Measurements from ENCODE around the gene GPR142. TPM values are rescaled to one million over a fixed set of nuclear protein-coding genes. Genes with fewer than 3 reads are reported as not detected.

The GPR142 gene
- total RNA-seq, 4 donors from 2014 or later, result 0.67 TPM; not detected in 3

DNA sequence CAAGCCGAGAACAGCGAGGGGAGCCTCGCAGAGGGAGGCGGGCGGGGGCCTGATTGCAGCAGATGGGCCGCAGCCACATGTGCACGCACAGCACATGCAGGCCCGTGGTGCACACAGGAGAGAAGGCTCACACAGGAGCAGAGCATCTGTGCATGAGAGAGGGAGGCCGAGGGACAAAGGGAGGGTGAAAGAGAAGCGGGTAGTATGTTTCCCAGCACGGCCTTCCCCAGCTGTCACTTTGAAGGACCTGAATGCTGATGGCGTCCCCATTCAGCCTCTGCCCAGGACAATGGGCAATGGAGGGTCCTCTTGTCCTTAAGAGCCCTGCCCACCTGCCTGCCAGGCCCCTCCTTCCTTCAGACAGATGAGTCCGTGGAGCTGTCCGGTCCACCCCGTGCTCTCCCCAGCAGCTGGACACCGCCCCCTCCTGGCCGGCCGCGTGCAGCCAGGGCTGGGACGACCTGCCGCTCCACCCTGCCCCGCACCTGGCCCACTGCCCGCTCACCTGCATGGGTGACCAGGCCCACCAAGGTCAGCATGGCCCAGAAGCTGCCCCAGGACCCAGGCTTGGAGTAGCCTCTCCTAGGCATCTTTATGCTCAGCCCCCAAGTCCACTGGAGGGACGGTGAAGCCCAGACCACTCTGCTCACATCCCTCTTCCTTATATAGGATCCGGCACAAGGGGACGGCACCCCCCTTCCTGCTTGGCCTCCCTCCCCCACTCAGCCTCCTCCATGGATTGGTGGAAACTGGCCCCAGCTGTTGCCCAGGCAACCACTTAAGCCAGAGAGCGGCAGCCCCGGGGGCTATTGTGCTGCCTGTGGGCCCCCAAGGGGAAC lies 5.9 kb upstream of the GPR142 start, which contains the start of gene BTBD17:
BTBD17 (minus strand) TSS at position 639 of the 839 bp plus-strand sequence; CDS start at position 590, 49 bp downstream.
- intact Hi-C loops (cut with DNase I), result loop anchor here (2.0 to 5.0 kb wide), 2 partner anchors 61 to 154 kb away; no protein-coding TSS in a partner anchor
- H3K4me1 ChIP-seq, result peaks cover 20 to 30% of the 10 kb centered on the region in 2 donors
- no peak within 1 kb of the TSS for H3K4me3 ChIP-seq (replicated peaks in 1 of 3)
- WGBS, 2 donors, result 33 to 41% methylated on average over 23 to 25 of the region's 28 CpGs
- H3K9me3 ChIP-seq, result no peaks in the 10 kb centered on the region
- no peaks in the 10 kb centered on the region for H3K36me3 ChIP-seq
- DNase-seq, result peak; percentile 83 to 84
- peak within 1 kb of the TSS in 2 of 3 donors; percentile 10 to 24 for H3K27ac ChIP-seq
- TF ChIP-seq, protein P1, sequence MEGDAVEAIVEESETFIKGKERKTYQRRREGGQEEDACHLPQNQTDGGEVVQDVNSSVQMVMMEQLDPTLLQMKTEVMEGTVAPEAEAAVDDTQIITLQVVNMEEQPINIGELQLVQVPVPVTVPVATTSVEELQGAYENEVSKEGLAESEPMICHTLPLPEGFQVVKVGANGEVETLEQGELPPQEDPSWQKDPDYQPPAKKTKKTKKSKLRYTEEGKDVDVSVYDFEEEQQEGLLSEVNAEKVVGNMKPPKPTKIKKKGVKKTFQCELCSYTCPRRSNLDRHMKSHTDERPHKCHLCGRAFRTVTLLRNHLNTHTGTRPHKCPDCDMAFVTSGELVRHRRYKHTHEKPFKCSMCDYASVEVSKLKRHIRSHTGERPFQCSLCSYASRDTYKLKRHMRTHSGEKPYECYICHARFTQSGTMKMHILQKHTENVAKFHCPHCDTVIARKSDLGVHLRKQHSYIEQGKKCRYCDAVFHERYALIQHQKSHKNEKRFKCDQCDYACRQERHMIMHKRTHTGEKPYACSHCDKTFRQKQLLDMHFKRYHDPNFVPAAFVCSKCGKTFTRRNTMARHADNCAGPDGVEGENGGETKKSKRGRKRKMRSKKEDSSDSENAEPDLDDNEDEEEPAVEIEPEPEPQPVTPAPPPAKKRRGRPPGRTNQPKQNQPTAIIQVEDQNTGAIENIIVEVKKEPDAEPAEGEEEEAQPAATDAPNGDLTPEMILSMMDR (IDR thresholded peaks at IDR 0.05), result peak; percentile 62 to 91 (median 74)
- no peak for TF ChIP-seq POLR2A (IDR thresholded peaks at IDR 0.05)
- no peaks in the 10 kb centered on the region for H3K27me3 ChIP-seq

DNA sequence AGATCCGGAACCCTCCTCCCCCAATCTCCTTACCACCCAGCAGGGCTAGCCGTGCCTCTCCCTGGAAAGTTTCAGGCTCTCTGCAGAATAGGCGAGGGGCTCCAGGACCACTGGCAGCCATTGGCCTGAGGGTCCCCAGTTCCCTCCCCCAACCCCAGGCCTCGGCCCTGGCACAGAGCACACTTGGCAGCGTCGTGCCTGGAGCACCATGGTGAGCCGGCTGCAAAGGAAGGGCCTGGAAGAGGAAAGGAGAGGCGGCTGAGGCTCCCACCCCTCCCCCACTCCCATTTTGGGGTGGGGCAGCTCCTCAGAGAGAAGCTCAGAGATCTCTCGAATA lies 5.3 kb upstream of the GPR142 start:
- no peaks in the 10 kb centered on the region for H3K27me3 ChIP-seq
- 4 to 6% methylated on average over 2 to 3 of the region's 9 CpGs for WGBS, 2 donors
- intact Hi-C loops (cut with DNase I), result loop anchor here (5.0 kb wide), 1 partner anchor 155 kb away; no protein-coding TSS in a partner anchor
- no peak for DNase-seq
- H3K27ac ChIP-seq, result peak overlapping the region in 2 of 3 donors; percentile 10 to 24
- TF ChIP-seq, protein P1 (IDR thresholded peaks at IDR 0.05), result no peak
- no peak for TF ChIP-seq POLR2A (IDR thresholded peaks at IDR 0.05)
- no peaks in the 10 kb centered on the region for H3K36me3 ChIP-seq
- no peaks in the 10 kb centered on the region for H3K9me3 ChIP-seq
- H3K4me3 ChIP-seq (replicated peaks in 1 of 3), result no peak overlapping the region
- peaks cover 20 to 25% of the 10 kb centered on the region in 2 donors for H3K4me1 ChIP-seq

DNA sequence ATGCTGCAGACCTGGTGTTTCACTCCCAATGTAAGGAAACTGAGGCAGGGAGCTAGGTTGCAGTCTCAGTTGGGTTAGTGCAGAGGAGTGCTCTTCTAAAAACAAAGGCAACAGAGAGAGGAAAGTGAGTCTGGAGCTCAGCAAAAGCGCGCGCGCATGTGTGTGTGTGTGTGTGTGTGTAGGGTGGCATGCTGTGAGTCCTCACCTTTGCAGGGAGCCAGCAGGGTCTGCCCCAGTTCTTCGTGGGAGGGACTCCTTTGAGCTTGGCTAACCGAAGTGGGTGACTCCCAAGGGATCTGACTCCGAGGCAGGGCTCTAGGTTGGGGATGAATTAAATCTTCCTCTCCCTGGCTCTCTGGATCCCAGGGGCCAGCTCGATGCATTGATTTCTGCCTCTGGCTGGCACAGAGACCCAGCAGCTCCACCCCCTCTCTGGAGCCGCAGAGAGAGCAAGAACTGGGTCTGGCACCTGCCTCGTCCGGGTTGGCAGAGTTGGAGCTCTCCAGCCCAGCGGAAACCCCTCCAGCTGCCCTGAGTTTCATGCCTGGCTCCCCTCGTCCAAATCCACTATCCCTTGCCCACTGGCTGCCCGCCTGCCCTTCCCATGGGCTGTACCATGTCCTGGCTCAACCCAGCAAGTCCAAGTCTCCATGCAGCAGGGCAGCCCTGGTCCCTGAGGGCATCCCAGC lies 4.4 kb upstream of the GPR142 start:
- no peak overlapping the region for H3K4me3 ChIP-seq (replicated peaks in 1 of 3)
- H3K9me3 ChIP-seq, result no peaks in the 10 kb centered on the region
- TF ChIP-seq, protein P1 (IDR thresholded peaks at IDR 0.05), result no peak
- no peak for TF ChIP-seq POLR2A (IDR thresholded peaks at IDR 0.05)
- peaks cover 20 to 22% of the 10 kb centered on the region in 2 donors for H3K4me1 ChIP-seq
- WGBS, 2 donors, result 27 to 29% methylated on average over 13 of the region's 14 CpGs
- intact Hi-C loops (cut with DNase I), result loop anchor here (5.0 kb wide), 1 partner anchor 156 kb away; no protein-coding TSS in a partner anchor
- no peaks in the 10 kb centered on the region for H3K27me3 ChIP-seq
- DNase-seq, result peak; percentile 91
- no peaks in the 10 kb centered on the region for H3K36me3 ChIP-seq
- no peak overlapping the region for H3K27ac ChIP-seq

DNA sequence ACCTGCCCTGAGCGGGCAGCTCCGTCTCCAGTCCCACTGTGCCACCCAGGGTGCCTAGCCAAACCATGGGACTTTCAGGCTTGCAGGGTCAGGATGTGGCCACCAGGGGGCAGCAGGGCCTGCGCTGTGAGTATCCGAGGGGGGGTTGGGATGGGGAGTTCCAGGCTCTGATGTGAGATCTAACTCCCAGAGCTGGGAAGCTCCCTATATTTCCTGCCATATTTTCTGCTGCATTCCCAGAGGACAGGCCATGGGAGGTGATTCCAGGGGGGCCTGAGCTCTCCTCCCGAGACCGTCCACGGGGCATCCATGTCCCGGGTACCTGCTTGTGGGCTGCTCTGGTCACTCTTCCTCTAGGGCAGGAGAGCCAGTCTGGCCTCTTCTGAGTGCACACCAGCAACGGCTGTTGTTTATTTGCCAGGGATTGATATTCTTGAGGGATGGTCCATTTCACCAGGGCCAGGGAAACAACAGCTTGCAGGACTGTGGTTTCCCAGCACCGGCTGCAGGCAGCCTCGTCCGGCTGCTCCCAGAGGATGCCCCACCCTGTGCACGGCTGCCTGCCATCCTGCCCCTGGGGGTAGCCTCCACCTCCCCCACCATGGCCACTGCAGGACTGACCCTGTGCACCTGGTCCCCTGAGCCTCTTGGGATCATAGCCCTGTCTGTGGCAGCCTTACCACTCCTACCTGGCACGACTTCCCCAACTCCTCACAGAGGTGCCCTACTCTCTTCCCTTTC lies 1.2 kb downstream of the GPR142 start:
- intact Hi-C loops (cut with DNase I), result no loop called here
- TF ChIP-seq, protein P1 (IDR thresholded peaks at IDR 0.05), result peak; percentile 78 to 99 (median 89)
- no peak for TF ChIP-seq POLR2A (IDR thresholded peaks at IDR 0.05)
- H3K4me1 ChIP-seq, result peaks cover 0 to 11% of the 10 kb centered on the region in 2 donors
- no peaks in the 10 kb centered on the region for H3K27me3 ChIP-seq
- H3K4me3 ChIP-seq (replicated peaks in 1 of 3), result no peak overlapping the region
- DNase-seq, result peak; percentile 68 to 74
- H3K9me3 ChIP-seq, result no peaks in the 10 kb centered on the region
- H3K27ac ChIP-seq, result no peak overlapping the region
- H3K36me3 ChIP-seq, result no peaks in the 10 kb centered on the region
- 26 to 29% methylated on average over 8 to 12 of the region's 14 CpGs for WGBS, 2 donors
